Neutrophil (primary cell): ENCODE results near the gene UROC1.

Source experiments
- H3K27ac ChIP-seq: fragments of 200-600 bp; sonication (generic); 2 replicates; pipeline ENCODE4 v1.5.1; 2016; ENCODE audit warnings: mild to moderate bottlenecking, moderate library complexity
- H3K27me3 ChIP-seq: fragments of 200-600 bp; sonication (generic); 2 replicates; pipeline ENCODE4 v1.6.0; 2016; ENCODE audit warnings: mild to moderate bottlenecking
- H3K36me3 ChIP-seq: fragments of 200-600 bp; sonication (generic); 2 replicates; pipeline ENCODE4 v1.5.1; 2017
- H3K4me1 ChIP-seq, 2 experiments: fragments of 200-600 bp in 1 of 2; sonication (generic) in 1 of 2; 1 replicate in 1 of 2; 2 replicates in 1 of 2; pipeline versions ENCODE4 v1.5.1 to v1.6.1; 2013 to 2016; ENCODE audit warnings: low read depth in 1 of 2, low read length in 1 of 2, mild to moderate bottlenecking in 1 of 2, moderate library complexity in 1 of 2; ENCODE audit not compliant: control insufficient read depth in 1 of 2, insufficient read depth in 1 of 2
- H3K4me3 ChIP-seq, 2 experiments: fragments of 200-600 bp in 1 of 2; sonication (generic) in 1 of 2; 1 replicate in 1 of 2; 2 replicates in 1 of 2; pipeline ENCODE4 v1.5.1; 2013 to 2016; ENCODE audit warnings: low read depth in 1 of 2, low read length in 1 of 2, mild to moderate bottlenecking in 1 of 2, moderate library complexity in 1 of 2
- H3K9me3 ChIP-seq: fragments of 200-600 bp; sonication (generic); 2 replicates; pipeline ENCODE4 v1.5.1; 2016
- CTCF ChIP-seq: fragments of 200-600 bp; sonication (generic); IDR thresholded peaks from 2 replicates; pipeline ENCODE4 v1.5.1; 2016; ENCODE audit warnings: antibody characterized with exemption

The UROC1 gene

GRCh38 chr3:126540342-126540849 lies 22.8 kb upstream of the UROC1 start:
- peak overlapping the region; percentile 89 for H3K27ac ChIP-seq
- H3K9me3 ChIP-seq = no peaks in the 10 kb centered on the region
- peaks cover 19% of the 10 kb centered on the region in 2 experiments for H3K4me1 ChIP-seq
- peak overlapping the region; percentile 32 to 62 for H3K4me3 ChIP-seq
- no peak for TF ChIP-seq CTCF
- H3K27me3 ChIP-seq = no peaks in the 10 kb centered on the region
- H3K36me3 ChIP-seq = no peaks in the 10 kb centered on the region

- peaks cover 19% of the 10 kb centered on the region in 2 experiments for H3K4me1 ChIP-seq
- no peak for TF ChIP-seq CTCF
- peak overlapping the region in 1 of 2 experiments; percentile 62 for H3K4me3 ChIP-seq
- no peaks in the 10 kb centered on the region for H3K9me3 ChIP-seq
- H3K36me3 ChIP-seq = no peaks in the 10 kb centered on the region
- no peaks in the 10 kb centered on the region for H3K27me3 ChIP-seq
- H3K27ac ChIP-seq = peak overlapping the region; percentile 89
Measured at GRCh38 chr3:126539558-126540250, 22.1 kb upstream of the UROC1 start.

- Histone ChIP-seq H3K9me3 (no peaks in the 10 kb centered on the region), H3K36me3 (no peaks in the 10 kb centered on the region), H3K4me3 (no peak overlapping the region), H3K4me1 (peaks cover 22% of the 10 kb centered on the region in 2 experiments), H3K27ac (peak overlapping the region; percentile 36), H3K27me3 (no peaks in the 10 kb centered on the region)
- no peak for TF ChIP-seq CTCF
Measured at GRCh38 chr3:126538966-126539365, 21.4 kb upstream of the UROC1 start.

GRCh38 chr3:126538316-126538715 lies 20.7 kb upstream of the UROC1 start:
- Histone ChIP-seq H3K4me3 (no peak overlapping the region), H3K9me3 (no peaks in the 10 kb centered on the region), H3K27ac (peak overlapping the region; percentile 36), H3K4me1 (peaks cover 28 to 29% of the 10 kb centered on the region in 2 experiments), H3K27me3 (no peaks in the 10 kb centered on the region), H3K36me3 (no peaks in the 10 kb centered on the region)
- no peak for TF ChIP-seq CTCF

- no peak for TF ChIP-seq CTCF
- Histone ChIP-seq H3K9me3 (no peaks in the 10 kb centered on the region), H3K4me1 (peaks cover 31 to 33% of the 10 kb centered on the region in 2 experiments), H3K4me3 (no peak overlapping the region), H3K36me3 (no peaks in the 10 kb centered on the region), H3K27ac (no peak overlapping the region), H3K27me3 (no peaks in the 10 kb centered on the region)
Measured at GRCh38 chr3:126537730-126538281, 20.2 kb upstream of the UROC1 start.
